GM06990 (cell line): ENCODE data around the gene IQGAP3.

Source experiments
- DNase-seq: peaks from one replicate; pipeline ENCODE4 v3.0.0-alpha.2; 2011; ENCODE audit not compliant: insufficient read length; ENCODE audit errors: extremely low read depth
- H3K27me3 ChIP-seq: replicated peaks from 2 replicates; pipeline ENCODE4 v1.6.0; 2011; ENCODE audit warnings: low read length; ENCODE audit not compliant: control insufficient read depth, insufficient read depth
- H3K36me3 ChIP-seq: 2 replicates; pipeline ENCODE4 v1.5.1; 2011; ENCODE audit warnings: low read length; ENCODE audit not compliant: control insufficient read depth, insufficient read depth
- H3K4me3 ChIP-seq: replicated peaks from 2 replicates; pipeline ENCODE4 v1.5.1; 2011; ENCODE audit warnings: low read depth, mild to moderate bottlenecking, control low read depth, low read length
- TF ChIP-seq, protein P1 (sequence below): IDR thresholded peaks from 2 replicates; pipeline ENCODE4 v1.5.1; 2011; ENCODE audit warnings: low read length, control low read depth, mild to moderate bottlenecking, inconsistent platforms; ENCODE audit not compliant: insufficient read depth, poor library complexity, severe bottlenecking

Gene IQGAP3

DNA sequence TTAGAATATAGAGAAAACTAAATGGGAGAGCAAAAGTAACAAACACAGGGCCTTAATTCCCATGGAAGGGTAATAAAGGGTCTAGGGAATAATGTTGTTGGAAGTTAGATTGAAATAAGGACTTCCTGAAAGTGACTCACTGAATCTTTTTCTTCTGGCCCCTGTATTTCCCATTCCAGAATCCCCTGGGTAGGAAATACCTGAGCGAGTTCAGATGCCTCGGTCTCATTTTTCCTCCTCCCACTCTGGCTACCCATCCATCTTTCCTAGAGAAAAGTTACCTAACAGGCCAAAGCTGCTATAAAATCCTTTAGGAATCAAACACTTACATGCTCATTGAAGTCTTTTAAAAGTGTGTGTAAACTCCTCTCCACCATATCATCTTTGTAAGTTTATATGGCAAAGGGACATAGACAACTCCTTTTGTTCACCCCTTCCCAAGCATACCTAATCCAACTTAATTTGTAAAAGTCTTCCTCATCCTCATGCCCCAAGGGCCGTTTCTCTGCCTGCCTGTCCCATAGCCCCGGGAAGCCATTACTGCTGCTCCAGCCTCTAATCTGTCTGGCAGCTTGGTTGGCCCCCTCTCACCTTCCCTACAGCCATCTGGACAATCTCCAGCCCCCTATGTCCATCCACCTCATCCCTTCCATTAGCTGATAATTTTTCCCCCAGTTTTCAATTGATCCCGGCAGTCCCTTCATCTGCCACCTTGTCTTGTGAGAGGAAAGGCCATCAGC lies 68.5 kb downstream of the IQGAP3 start:
- TF ChIP-seq, protein P1, sequence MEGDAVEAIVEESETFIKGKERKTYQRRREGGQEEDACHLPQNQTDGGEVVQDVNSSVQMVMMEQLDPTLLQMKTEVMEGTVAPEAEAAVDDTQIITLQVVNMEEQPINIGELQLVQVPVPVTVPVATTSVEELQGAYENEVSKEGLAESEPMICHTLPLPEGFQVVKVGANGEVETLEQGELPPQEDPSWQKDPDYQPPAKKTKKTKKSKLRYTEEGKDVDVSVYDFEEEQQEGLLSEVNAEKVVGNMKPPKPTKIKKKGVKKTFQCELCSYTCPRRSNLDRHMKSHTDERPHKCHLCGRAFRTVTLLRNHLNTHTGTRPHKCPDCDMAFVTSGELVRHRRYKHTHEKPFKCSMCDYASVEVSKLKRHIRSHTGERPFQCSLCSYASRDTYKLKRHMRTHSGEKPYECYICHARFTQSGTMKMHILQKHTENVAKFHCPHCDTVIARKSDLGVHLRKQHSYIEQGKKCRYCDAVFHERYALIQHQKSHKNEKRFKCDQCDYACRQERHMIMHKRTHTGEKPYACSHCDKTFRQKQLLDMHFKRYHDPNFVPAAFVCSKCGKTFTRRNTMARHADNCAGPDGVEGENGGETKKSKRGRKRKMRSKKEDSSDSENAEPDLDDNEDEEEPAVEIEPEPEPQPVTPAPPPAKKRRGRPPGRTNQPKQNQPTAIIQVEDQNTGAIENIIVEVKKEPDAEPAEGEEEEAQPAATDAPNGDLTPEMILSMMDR, result no peak
- no peak overlapping the region for H3K4me3 ChIP-seq
- no peaks in the 10 kb centered on the region for H3K27me3 ChIP-seq
- no peak for DNase-seq
- H3K36me3 ChIP-seq, result no peaks in the 10 kb centered on the region

DNA sequence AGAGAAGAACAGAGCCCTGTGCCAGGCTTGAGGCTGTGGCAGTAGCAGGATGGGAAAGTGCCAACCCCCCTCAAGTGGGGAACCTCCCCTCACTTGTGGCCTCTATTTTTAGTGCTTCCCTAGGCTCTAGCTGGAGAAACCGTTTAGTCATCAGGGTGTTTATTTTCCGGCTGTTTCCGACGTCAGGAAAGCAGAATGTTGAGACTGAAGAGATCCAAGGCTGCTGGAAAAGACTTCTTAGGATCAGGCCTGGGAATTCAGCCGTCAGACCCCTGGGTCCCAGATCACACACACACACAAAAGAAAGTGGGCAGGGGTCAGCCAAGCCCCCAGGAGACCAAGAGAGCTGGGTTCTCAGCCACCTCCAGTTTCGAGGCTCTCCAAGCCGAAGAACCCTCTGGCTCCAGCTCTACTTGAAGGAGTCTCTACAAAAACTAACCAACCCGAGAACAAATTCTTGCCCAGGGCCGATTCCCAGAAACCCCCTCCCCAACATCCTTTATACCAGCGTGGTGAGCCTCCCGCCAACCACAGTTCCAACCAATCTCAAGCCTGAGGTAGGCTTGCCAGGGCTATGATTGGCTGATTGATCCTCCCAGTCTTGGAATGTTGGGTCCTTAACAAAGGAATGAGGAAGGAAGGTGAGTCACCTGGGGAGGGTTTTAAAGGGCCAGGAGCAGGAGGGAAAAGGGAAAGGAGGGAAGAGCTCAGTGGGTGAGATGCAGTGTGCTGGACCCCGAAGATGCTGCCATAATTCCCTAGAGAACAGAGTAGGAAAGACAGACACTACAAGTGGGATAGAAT lies 69.3 kb downstream of the IQGAP3 start:
- Histone ChIP-seq H3K36me3 (no peaks in the 10 kb centered on the region), H3K27me3 (no peaks in the 10 kb centered on the region), H3K4me3 (no peak overlapping the region)
- DNase-seq, result no peak
- TF ChIP-seq, protein P1, result no peak

DNA sequence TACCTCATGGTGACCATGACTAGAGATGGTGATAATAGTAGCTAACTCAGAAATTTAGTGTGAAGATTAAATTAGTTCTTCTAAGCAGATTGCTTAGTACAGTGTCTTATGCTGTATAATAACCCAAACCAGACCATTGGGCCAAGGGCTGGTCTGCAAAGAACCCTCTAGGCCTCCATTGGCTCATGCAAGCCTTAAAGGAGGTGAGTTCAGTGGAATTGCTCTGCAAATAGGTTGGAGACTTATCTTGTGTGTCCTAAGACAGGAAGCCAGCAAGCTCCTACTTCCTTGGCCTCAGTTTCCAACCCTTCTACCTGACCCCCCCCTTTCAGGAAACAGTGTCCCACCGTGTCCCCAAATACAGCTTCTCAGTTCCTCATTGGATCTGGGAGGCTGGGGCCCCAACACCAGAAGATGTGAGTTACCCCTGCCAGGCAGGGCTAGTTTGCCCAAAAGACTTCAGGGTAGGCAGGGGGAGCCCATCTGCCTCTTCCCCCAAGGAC lies 69.9 kb downstream of the IQGAP3 start:
- Histone ChIP-seq H3K27me3 (no peaks in the 10 kb centered on the region), H3K36me3 (no peaks in the 10 kb centered on the region), H3K4me3 (no peak overlapping the region)
- TF ChIP-seq, protein P1, result no peak
- DNase-seq, result no peak

DNA sequence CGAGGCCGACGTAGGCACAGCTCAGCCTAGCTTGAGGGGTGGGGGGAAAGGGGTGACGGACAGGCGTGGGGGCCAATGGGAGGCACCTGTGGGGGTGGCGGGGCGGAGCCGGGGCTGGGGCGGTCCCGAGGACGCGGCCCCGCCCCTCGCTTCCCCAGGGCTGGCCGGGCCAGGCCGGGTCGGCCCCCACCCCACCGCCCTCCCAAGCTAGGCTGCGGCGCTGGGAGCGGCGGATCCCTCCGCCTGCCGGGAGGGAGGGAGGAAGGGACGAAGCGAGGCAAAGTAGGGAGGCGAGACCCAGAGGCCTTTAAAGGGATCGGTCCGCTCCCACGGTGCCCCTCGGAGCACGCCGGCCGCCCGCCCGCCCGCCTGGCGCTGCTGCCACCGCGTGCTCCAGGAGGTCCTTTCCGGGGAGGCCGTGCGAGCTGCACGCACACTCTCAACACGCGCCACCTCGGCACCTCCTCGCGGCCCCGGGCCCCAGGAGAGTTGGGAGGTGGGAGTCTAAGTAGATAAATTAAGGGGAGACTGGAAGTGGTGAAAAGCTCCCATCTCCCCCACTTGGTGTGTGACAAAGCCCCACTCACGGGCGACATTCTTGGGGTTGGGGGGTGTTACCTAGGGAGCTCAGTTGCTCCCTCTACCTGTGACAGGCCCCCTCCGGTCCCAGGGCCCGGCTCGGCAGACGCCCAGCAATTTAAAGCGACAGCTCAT lies 71.4 kb downstream of the IQGAP3 start:
- TF ChIP-seq, protein P1, result peak; percentile 76
- H3K36me3 ChIP-seq, result no peaks in the 10 kb centered on the region

DNA sequence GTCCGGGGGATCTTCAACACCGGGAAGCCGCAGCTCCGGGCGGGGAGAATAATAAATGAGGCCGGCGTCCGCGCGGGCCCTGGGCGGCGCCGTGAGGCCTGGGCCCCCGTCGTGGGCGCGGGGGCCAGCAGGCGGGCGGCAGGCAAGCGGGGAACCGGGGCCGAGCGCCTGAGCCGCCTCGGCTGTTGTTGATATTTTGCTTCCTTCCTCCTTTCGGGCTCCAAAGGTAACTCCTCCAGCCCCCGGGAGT lies 71.9 kb downstream of the IQGAP3 start, which contains the start of gene MEF2D:
TSS of gene MEF2D (minus strand) at position 233 of the 250 bp plus-strand sequence. CDS start 17,483 bp downstream, outside the sequence.
- Histone ChIP-seq H3K36me3 (no peaks in the 10 kb centered on the region; the same call in 1 of the 2 replicates), H3K4me3 (peak within 1 kb of the TSS; percentile 97), H3K27me3 (no peaks in the 10 kb centered on the region)
- no peak for DNase-seq
- TF ChIP-seq, protein P1, result no peak

More for the DNA sequence above, 71.4 kb downstream of the IQGAP3 start:
- Histone ChIP-seq H3K27me3 (no peaks in the 10 kb centered on the region), H3K4me3 (peak overlapping the region; percentile 97)
- peak; percentile 94 for DNase-seq
